HEK293 (cell line): Measurements from ENCODE around the gene KIAA1614.

Source experiments
- CTCF ChIP-seq: fragments of 450-650 bp; formaldehyde crosslinking; IDR thresholded peaks from 2 replicates; pipeline ENCODE4 v1.5.1; 2016; ENCODE audit warnings: missing biosample characterization, missing genetic modification characterization
- ELK4 ChIP-seq: IDR thresholded peaks from 2 replicates; pipeline ENCODE4 v1.6.1; 2011; ENCODE audit warnings: mild to moderate bottlenecking, low read depth, low read length, borderline replicate concordance
- HIC1 ChIP-seq: fragments of 450-650 bp; formaldehyde crosslinking; IDR thresholded peaks from 2 replicates; pipeline ENCODE4 v1.5.1; 2016; ENCODE audit warnings: missing biosample characterization, missing genetic modification characterization
- INSM2 ChIP-seq: fragments of 450-650 bp; formaldehyde crosslinking; IDR thresholded peaks from 2 replicates; pipeline ENCODE4 v1.5.1; 2016; ENCODE audit warnings: missing biosample characterization, missing genetic modification characterization
- KLF1 ChIP-seq: fragments of 450-650 bp; formaldehyde crosslinking; IDR thresholded peaks from 2 replicates; pipeline ENCODE4 v1.5.1; 2016; ENCODE audit warnings: missing biosample characterization, missing genetic modification characterization
- SETDB1 ChIP-seq: IDR thresholded peaks from one replicate; pipeline ENCODE4 v1.6.1; 2017; ENCODE audit warnings: mild to moderate bottlenecking, low read length, moderate library complexity, mixed read lengths; ENCODE audit not compliant: insufficient read length
- ZNF184 ChIP-seq: fragments of 450-650 bp; IDR thresholded peaks from 2 replicates; pipeline ENCODE4 v1.5.1; 2018; ENCODE audit warnings: missing biosample characterization, mild to moderate bottlenecking, missing genetic modification characterization
- ZNF792 ChIP-seq: fragments of 450-650 bp; formaldehyde crosslinking; IDR thresholded peaks from 2 replicates; pipeline ENCODE4 v1.5.1; 2016; ENCODE audit warnings: missing biosample characterization, missing genetic modification characterization
- ZSCAN5A ChIP-seq: fragments of 450-650 bp; formaldehyde crosslinking; IDR thresholded peaks from 2 replicates; pipeline ENCODE4 v1.5.1; 2016; ENCODE audit warnings: missing biosample characterization, missing genetic modification characterization

GRCh38 chr1:180939711-180940103 is 27.0 kb downstream of the KIAA1614 start:
- no peak for TF ChIP-seq KLF1 (tag by site-specific recombination)
- TF ChIP-seq ELK4, result no peak
- no peak for TF ChIP-seq CTCF (tag by site-specific recombination)
- TF ChIP-seq ZNF792 (tag by site-specific recombination), result no peak
- no peak for TF ChIP-seq SETDB1
- no peak for TF ChIP-seq ZNF184 (tag by site-specific recombination)
- no peak for TF ChIP-seq ZSCAN5A (tag by site-specific recombination)
- TF ChIP-seq INSM2 (tag by site-specific recombination), result no peak
- TF ChIP-seq HIC1 (tag by site-specific recombination), result no peak
